Amygdala (tissue), 56 donors: ENCODE results near the gene OR6K2.

ENCODE experiments used
- DNase-seq, 56 donors: peaks; one replicate each; lab custom pipeline; 2025; lab: John Stamatoyannopoulos, UW

Gene OR6K2

GRCh38 chr1:158686111-158687009 is 14.1 kb downstream of the OR6K2 start, which contains the start of gene SPTA1:
Gene SPTA1 (minus strand): TSS chr1:158686715. CDS start chr1:158686517, 198 bp downstream.
- no peak for DNase-seq

DNA sequence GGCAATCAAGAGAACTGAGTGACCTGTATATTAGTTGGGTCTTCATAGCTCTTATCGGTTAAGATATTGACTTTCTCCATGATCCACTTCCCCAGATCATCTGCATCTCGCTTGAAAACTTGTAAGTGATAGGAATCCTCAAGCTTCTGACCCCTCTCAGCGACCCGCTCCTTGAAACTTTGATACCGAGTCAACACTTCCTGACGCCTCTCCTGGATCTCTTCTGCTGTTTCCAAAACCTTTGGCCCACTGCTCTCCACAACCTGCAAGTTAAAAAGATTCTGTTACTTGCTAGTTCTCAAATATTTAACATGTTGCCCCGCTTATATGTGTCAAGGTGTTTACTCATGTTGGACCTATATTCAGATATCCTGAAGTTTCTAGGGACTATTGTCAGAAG is 15.4 kb downstream of the OR6K2 start:
- no peak for DNase-seq

- no peak for DNase-seq
Observed at GRCh38 chr1:158681606-158682005, 18.8 kb downstream of the OR6K2 start.

DNA sequence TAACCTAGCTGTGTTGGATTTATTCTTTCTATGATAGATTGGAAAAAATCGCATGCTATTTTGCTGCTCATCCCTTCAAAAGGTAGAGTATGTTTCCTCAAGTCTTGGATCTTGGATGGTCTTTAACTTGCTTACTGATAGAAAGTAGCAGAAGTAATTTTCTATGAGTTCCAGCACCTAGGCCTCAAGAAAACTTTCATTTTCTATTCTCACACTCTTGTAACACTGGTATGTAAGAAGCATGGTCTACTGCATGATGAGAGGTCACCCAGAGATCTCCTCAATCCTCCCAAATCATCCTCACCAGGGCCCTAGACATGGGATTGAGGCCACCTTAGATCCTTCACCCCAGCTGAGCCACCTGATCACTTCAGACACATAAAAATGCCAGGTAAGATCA is 21.2 kb downstream of the OR6K2 start:
- DNase-seq: no peak

DNA sequence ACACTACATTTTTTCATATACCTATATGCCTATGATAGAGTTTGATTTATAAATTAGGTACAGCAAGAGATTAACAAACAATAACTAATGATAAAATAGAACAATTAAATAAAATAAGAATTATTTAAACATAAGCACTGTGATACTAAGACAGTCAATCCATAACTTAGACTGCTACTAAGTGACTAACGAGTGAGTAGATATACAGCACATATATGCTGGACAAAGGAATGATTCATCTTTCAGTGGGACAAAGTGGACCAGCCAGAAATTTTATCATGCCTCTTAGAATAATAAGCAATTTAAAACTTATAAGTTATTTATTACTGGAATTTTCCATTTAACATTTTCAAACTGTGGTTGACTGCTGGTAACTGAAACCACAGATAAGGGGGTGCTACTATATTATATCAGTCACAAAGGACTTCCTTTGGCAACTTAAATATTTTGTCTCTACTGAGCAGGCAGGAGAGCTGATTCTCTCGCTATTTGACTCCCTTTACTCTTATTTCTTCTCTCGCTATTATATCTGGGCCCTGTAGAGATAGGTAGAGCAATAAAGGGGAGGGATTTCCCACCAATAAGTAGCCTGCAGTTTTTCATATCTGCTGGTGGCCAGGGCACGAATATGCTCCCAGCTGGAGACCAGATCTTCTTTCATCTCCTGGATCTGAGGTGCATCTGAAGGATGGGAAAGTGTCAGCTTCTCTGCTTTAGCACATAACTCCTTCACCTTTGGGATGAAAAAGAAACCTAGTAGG is 24.7 kb downstream of the OR6K2 start:
- DNase-seq: no peak

DNA sequence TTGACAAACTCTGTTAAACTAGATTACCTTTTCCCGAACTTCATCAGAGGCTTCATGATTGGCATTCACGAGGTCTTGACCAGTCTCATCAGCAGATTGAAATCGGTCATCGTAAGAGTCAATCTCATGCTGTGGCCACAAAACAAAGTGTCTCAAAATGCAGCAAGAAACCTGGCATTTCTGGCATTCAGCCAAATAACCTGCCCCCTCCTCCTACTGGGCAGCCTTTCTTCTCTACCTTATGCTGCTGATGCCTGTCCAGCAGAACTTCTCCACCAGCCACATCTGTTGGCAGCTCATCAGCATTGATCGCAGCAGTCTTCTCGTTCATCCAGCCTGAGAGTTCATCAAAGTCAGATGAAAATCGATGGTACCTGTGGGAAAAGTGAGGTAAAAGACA is 26.1 kb downstream of the OR6K2 start:
- DNase-seq: no peak

DNA sequence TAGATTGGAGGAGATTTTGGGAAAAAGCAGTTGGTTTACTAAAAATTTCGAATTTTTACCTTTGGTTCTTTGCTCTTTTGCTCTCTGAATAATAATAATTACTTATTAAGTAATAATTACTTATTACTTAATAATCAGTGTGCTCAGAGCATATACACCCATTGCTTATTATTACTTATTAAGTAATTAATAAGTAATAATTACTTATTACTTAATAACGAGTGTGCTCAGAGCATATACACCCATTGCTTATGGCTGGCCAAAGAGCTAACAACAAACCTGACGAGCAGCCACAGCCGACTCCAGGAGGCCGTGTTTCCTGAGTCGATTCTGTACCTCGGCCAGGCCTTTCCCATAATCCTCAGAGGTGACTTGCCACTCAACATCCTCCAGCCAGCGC is 34.4 kb downstream of the OR6K2 start:
- no peak for DNase-seq

GRCh38 chr1:158654571-158654970 is 45.9 kb downstream of the OR6K2 start:
- no peak for DNase-seq

DNA sequence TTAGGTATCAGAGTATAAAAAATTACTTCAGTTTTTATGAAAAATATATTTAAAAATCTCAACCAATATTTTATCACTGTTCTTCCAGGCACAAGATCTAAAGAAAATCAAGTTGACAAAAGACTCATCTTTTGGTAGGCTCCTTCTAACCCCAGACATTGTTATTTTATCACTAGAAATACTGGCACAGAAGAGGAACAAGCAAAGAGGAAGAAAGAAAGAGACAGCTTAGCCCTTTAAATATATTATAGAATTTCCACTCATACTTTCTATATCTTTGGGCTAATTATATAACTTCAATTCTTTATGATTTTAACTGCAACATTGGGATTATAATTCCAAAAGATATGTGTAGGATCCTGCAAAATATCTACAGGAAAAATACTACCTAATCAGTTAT is 46.4 kb downstream of the OR6K2 start:
- no peak for DNase-seq

DNA sequence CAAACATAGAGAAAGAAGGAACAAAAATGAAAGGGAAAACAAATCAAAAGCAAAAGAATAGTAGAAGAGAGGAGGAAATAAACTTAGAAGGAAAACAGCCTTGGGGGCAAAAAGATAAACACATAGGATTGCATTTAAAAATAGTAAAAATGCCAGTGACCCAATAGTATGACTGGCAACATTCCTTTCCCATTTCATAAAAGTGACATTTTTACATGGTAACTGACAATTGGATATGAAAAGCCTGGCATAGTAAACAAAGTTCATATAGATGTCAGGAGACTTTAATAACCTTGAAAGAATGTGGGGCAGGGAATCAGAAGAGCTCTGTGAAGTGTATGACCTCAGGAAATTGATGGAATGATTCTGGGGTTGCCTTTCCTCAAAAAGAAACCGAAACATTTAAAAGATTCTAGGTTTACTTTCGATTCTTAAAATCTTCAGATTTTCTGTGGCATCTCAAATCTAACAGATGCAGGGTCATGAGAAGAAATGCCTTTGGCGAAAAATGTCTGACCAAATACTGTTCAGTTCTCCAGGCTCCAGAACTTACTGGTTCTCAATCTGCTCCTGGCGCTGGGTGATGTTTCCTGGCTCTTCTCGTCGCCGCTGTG is 47.6 kb downstream of the OR6K2 start:
- DNase-seq: no peak
